22Rv1 (cell line): ENCODE results near the gene PLTP.

Source experiments
- ZFX ChIP-seq: fragments of 450-650 bp; IDR thresholded peaks from 2 replicates; pipeline ENCODE4 v1.6.1; 2017; ENCODE audit warnings: antibody characterized with exemption, borderline replicate concordance
- TF ChIP-seq, protein P1 (sequence below): fragments of 450-650 bp; IDR thresholded peaks from 2 replicates; pipeline ENCODE4 v1.5.1; 2017; ENCODE audit warnings: mild to moderate bottlenecking

DNA sequence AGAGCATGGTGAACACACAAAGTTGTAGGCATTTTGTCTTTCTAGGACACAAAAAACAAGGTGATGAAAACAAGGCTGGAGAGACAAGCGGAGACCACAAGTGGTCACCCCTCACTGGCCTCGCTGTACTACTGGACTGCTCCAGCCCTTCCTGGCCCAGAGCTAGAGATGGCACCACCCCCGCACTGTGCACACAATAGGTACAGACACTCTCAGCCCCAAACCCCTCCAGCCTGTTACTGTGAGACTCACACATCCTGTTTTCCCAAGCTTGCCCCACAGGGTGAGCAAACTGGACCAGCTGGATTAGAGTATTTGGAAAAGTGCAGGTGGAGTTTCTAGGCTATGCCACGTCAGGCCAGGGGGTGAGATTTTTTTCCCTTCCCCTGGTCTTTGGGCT, 39.3 kb downstream of the PLTP start:
- TF ChIP-seq, protein P1, sequence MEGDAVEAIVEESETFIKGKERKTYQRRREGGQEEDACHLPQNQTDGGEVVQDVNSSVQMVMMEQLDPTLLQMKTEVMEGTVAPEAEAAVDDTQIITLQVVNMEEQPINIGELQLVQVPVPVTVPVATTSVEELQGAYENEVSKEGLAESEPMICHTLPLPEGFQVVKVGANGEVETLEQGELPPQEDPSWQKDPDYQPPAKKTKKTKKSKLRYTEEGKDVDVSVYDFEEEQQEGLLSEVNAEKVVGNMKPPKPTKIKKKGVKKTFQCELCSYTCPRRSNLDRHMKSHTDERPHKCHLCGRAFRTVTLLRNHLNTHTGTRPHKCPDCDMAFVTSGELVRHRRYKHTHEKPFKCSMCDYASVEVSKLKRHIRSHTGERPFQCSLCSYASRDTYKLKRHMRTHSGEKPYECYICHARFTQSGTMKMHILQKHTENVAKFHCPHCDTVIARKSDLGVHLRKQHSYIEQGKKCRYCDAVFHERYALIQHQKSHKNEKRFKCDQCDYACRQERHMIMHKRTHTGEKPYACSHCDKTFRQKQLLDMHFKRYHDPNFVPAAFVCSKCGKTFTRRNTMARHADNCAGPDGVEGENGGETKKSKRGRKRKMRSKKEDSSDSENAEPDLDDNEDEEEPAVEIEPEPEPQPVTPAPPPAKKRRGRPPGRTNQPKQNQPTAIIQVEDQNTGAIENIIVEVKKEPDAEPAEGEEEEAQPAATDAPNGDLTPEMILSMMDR: no peak
- TF ChIP-seq ZFX: no peak
